ENCODE data around the gene PSMB1. TPM values are rescaled to one million over a fixed set of nuclear protein-coding genes. Genes with fewer than 3 reads are reported as not detected.

The PSMB1 gene
- total RNA-seq, 1 experiment from 2014 or later = 215 TPM

DNA sequence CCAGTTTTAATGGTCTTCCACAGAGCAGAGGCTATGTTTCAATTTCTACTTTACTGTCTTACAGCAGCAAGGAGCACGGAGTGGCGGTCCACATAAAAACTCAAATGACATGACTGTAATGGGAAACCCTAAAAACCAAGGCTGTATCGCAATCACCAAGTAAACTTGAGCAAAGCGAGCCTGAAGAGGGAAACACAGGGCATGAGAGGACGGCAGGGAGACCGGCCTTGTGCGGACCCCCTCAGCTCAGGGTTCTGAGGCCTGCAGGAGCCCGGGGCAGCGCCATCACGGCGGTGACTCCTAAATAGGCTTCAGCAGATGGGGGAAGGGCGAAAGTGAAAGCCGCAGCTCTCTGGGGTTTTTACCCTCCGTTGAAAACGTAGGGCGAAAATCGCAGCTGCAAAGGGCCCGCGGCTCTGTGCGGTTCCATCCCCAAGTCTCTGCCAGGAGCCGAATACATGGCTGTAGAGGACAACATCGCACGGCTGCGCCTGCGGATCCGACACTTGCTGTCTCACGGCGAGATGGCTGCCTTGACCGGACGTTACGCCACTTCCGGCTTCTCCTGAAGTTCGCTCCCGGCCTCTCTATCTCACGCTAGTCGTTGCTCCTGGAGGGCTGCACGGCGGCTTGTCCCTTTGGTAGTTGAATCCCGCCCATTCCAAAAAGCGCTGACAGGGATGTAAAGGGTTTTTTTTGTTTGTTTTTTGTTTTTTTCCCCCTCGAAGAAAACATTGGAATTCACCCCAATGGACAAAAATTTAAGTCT lies at the start of gene PSMB1 (continued):
- TF ChIP-seq, protein P1, sequence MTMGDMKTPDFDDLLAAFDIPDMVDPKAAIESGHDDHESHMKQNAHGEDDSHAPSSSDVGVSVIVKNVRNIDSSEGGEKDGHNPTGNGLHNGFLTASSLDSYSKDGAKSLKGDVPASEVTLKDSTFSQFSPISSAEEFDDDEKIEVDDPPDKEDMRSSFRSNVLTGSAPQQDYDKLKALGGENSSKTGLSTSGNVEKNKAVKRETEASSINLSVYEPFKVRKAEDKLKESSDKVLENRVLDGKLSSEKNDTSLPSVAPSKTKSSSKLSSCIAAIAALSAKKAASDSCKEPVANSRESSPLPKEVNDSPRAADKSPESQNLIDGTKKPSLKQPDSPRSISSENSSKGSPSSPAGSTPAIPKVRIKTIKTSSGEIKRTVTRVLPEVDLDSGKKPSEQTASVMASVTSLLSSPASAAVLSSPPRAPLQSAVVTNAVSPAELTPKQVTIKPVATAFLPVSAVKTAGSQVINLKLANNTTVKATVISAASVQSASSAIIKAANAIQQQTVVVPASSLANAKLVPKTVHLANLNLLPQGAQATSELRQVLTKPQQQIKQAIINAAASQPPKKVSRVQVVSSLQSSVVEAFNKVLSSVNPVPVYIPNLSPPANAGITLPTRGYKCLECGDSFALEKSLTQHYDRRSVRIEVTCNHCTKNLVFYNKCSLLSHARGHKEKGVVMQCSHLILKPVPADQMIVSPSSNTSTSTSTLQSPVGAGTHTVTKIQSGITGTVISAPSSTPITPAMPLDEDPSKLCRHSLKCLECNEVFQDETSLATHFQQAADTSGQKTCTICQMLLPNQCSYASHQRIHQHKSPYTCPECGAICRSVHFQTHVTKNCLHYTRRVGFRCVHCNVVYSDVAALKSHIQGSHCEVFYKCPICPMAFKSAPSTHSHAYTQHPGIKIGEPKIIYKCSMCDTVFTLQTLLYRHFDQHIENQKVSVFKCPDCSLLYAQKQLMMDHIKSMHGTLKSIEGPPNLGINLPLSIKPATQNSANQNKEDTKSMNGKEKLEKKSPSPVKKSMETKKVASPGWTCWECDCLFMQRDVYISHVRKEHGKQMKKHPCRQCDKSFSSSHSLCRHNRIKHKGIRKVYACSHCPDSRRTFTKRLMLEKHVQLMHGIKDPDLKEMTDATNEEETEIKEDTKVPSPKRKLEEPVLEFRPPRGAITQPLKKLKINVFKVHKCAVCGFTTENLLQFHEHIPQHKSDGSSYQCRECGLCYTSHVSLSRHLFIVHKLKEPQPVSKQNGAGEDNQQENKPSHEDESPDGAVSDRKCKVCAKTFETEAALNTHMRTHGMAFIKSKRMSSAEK (CRISPR knock-in tag; IDR thresholded peaks at IDR 0.05; ENCODE audit: borderline replicate concordance) = no peak
- TF ChIP-seq ESRRA (CRISPR knock-in tag; IDR thresholded peaks at IDR 0.05; ENCODE audit: borderline replicate concordance) (no peak), ELF4 (CRISPR knock-in tag; IDR thresholded peaks at IDR 0.05; ENCODE audit: low read depth) (no peak)

DNA sequence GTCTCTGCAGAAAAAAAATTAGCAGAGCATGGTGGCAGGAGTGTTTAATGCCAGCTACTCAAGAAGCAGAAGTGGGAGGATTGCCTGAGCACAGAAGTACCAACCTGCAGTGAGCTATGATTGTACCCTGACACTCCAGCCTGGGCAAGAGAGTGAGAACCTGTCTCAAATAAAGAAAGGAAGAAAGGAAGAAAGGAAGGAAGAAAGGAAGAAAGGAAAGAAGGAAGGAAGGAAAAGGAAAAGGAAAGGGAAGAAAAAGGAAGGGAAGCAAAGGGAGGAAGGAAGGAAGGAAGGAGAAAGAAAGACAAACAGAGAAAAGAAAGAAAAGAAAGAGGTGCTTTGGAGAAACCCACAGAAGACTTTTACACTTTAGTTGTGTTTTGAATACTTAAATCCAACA lies 44.2 kb upstream of the PSMB1 start:
- H3K36me3 Mint-ChIP-seq = peaks cover 24% of the 10 kb centered on the region
- POLR2A ChIA-PET = no interaction called here
- no peak for DNase-seq (ENCODE audit: low spot score)

DNA sequence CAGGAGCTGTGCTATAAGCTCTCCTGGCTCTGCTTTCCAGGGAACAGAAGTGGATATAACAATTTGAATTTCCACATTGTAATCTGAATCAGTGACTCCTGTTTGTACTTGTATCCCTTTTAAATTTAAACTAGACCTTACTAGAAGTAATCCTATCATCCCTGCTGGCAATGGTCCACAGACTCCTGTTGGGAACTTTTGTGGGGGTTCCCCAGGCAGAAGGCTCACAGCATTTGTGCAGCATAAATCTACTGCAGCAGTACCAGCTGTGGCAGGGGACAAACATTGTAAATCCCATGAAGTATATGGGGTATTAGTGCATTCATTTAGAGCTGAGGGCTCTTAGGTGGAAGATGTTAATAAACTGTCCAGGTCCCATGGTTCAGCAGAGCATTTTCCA lies 43.3 kb upstream of the PSMB1 start:
- DNase-seq (ENCODE audit: low spot score) (no peak), ATAC-seq (no peak)
- ChIA-PET CTCF (no interaction called here), POLR2A (no interaction called here)
- Mint-ChIP-seq H3K36me3 (peaks cover 32% of the 10 kb centered on the region), H3K4me1 (peaks cover 36% of the 10 kb centered on the region), H3K27ac (no peak overlapping the region), H3K4me3 (no peak overlapping the region), H3K9me3 (peaks cover 38% of the 10 kb centered on the region), H3K27me3 (ENCODE audit: low read depth) (no peaks in the 10 kb centered on the region; the same call in 1 of the 2 replicates)
- TF ChIP-seq ZNF232 (CRISPR knock-in tag; IDR thresholded peaks at IDR 0.05) = no peak
- TF ChIP-seq, protein P2, sequence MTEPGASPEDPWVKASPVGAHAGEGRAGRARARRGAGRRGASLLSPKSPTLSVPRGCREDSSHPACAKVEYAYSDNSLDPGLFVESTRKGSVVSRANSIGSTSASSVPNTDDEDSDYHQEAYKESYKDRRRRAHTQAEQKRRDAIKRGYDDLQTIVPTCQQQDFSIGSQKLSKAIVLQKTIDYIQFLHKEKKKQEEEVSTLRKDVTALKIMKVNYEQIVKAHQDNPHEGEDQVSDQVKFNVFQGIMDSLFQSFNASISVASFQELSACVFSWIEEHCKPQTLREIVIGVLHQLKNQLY (CRISPR knock-in tag; IDR thresholded peaks at IDR 0.05) = no peak

More for the DNA sequence above, 44.2 kb upstream of the PSMB1 start:
- ATAC-seq = no peak
- Mint-ChIP-seq H3K4me1 (peaks cover 36% of the 10 kb centered on the region), H3K9me3 (peaks cover 30% of the 10 kb centered on the region), H3K27me3 (ENCODE audit: low read depth) (no peaks in the 10 kb centered on the region; the same call in 1 of the 2 replicates), H3K4me3 (no peak overlapping the region), H3K27ac (no peak overlapping the region)
- TF ChIP-seq TP53 (CRISPR knock-in tag; IDR thresholded peaks at IDR 0.05) = no peak
- TF ChIP-seq FOXP1 (CRISPR knock-in tag; IDR thresholded peaks at IDR 0.05; ENCODE audit: borderline replicate concordance) = no peak
- TF ChIP-seq SMAD4 (CRISPR knock-in tag; IDR thresholded peaks at IDR 0.05) = no peak
- TF ChIP-seq, protein P3, sequence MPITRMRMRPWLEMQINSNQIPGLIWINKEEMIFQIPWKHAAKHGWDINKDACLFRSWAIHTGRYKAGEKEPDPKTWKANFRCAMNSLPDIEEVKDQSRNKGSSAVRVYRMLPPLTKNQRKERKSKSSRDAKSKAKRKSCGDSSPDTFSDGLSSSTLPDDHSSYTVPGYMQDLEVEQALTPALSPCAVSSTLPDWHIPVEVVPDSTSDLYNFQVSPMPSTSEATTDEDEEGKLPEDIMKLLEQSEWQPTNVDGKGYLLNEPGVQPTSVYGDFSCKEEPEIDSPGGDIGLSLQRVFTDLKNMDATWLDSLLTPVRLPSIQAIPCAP (CRISPR knock-in tag; IDR thresholded peaks at IDR 0.05) = no peak
- TF ChIP-seq, protein P4, sequence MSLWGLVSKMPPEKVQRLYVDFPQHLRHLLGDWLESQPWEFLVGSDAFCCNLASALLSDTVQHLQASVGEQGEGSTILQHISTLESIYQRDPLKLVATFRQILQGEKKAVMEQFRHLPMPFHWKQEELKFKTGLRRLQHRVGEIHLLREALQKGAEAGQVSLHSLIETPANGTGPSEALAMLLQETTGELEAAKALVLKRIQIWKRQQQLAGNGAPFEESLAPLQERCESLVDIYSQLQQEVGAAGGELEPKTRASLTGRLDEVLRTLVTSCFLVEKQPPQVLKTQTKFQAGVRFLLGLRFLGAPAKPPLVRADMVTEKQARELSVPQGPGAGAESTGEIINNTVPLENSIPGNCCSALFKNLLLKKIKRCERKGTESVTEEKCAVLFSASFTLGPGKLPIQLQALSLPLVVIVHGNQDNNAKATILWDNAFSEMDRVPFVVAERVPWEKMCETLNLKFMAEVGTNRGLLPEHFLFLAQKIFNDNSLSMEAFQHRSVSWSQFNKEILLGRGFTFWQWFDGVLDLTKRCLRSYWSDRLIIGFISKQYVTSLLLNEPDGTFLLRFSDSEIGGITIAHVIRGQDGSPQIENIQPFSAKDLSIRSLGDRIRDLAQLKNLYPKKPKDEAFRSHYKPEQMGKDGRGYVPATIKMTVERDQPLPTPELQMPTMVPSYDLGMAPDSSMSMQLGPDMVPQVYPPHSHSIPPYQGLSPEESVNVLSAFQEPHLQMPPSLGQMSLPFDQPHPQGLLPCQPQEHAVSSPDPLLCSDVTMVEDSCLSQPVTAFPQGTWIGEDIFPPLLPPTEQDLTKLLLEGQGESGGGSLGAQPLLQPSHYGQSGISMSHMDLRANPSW (CRISPR knock-in tag; conservative IDR thresholded peaks at IDR 0.05; ENCODE audit: low read depth) = no peak
- CTCF ChIA-PET = no interaction called here

DNA sequence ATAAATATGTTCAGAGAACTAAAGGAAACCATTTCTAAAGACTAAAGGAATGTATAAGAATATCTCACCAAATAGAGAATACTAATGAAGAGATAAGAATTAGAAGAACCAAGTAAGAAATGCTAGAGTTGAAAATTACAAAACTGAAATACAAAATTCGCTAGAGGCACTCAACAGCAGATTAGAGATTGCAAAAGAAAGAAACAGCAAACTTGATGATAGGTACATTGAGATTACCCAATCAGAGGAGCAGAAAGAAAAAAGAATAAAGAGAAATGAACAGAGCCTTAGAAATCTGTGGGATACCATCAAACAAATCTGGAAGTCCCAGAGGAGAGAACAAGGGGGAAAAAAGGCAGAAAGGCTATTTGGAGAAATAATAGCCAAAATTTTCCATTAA lies 37.6 kb upstream of the PSMB1 start:
- peaks cover 61% of the 10 kb centered on the region for H3K36me3 Mint-ChIP-seq
- CTCF ChIA-PET = interaction anchor here (0.6 kb wide), 1 partner anchor 15 kb away, joined by 3 read pairs; no protein-coding TSS in a partner anchor

More for the DNA sequence above, 37.6 kb upstream of the PSMB1 start:
- ATAC-seq (no peak), DNase-seq (ENCODE audit: low spot score) (no peak)
- Mint-ChIP-seq H3K27ac (no peak overlapping the region), H3K9me3 (peaks cover 61% of the 10 kb centered on the region), H3K27me3 (ENCODE audit: low read depth) (no peaks in the 10 kb centered on the region; the same call in 1 of the 2 replicates), H3K4me1 (peaks cover 25% of the 10 kb centered on the region), H3K4me3 (no peak overlapping the region)
- TF ChIP-seq NR1H2 (CRISPR knock-in tag; IDR thresholded peaks at IDR 0.05) (no peak), MXD4 (CRISPR knock-in tag; IDR thresholded peaks at IDR 0.05; ENCODE audit: borderline replicate concordance) (no peak), PRRX2 (CRISPR knock-in tag; IDR thresholded peaks at IDR 0.05) (no peak), ZBTB21 (CRISPR knock-in tag; IDR thresholded peaks at IDR 0.05; ENCODE audit: borderline replicate concordance) (no peak), FOXP1 (CRISPR knock-in tag; IDR thresholded peaks at IDR 0.05; ENCODE audit: borderline replicate concordance) (no peak), ZNF396 (CRISPR knock-in tag; IDR thresholded peaks at IDR 0.05; ENCODE audit: borderline replicate concordance) (no peak)
- POLR2A ChIA-PET = no interaction called here
